GM19452 (cell line): ENCODE data around the gene GALNT1.

Experiments used
- ATAC-seq: cut with Tn5 transposase; IDR thresholded peaks from one replicate; pipeline ENCODE4 v1.9.1; 2021; ENCODE audit not compliant: unreplicated experiment

Gene GALNT1

GRCh38 chr18:35711227-35711626 is 129.7 kb downstream of the GALNT1 start:
- no peak for ATAC-seq

GRCh38 chr18:35713545-35713944 is 132.0 kb downstream of the GALNT1 start:
- ATAC-seq = no peak

- no peak for ATAC-seq
Observed at GRCh38 chr18:35714539-35714938, 133.0 kb downstream of the GALNT1 start.

GRCh38 chr18:35715139-35715538 is 133.6 kb downstream of the GALNT1 start:
- no peak for ATAC-seq

GRCh38 chr18:35716169-35716831 is 134.8 kb downstream of the GALNT1 start:
- no peak for ATAC-seq

GRCh38 chr18:35717182-35717581 is 135.6 kb downstream of the GALNT1 start:
- ATAC-seq = no peak

GRCh38 chr18:35721431-35722081 is 140.0 kb downstream of the GALNT1 start:
- ATAC-seq = no peak

- no peak for ATAC-seq
Observed at GRCh38 chr18:35728676-35729075, 147.1 kb downstream of the GALNT1 start.

- ATAC-seq = no peak
Observed at GRCh38 chr18:35729991-35730668, 148.6 kb downstream of the GALNT1 start.

- ATAC-seq = no peak
Observed at GRCh38 chr18:35730691-35731370, 149.3 kb downstream of the GALNT1 start.

- ATAC-seq = no peak
Observed at GRCh38 chr18:35731701-35732100, 150.2 kb downstream of the GALNT1 start.

- ATAC-seq = no peak
Observed at GRCh38 chr18:35732162-35732561, 150.6 kb downstream of the GALNT1 start.

GRCh38 chr18:35732636-35733035 is 151.1 kb downstream of the GALNT1 start:
- no peak for ATAC-seq

GRCh38 chr18:35733408-35733807 is 151.9 kb downstream of the GALNT1 start:
- ATAC-seq = no peak

GRCh38 chr18:35736696-35737095 is 155.2 kb downstream of the GALNT1 start:
- ATAC-seq = no peak

- no peak for ATAC-seq
Observed at GRCh38 chr18:35739778-35740177, 158.2 kb downstream of the GALNT1 start.

- no peak for ATAC-seq
Observed at GRCh38 chr18:35740656-35741055, 159.1 kb downstream of the GALNT1 start.

- ATAC-seq = no peak
Observed at GRCh38 chr18:35743916-35744315, 162.4 kb downstream of the GALNT1 start.

GRCh38 chr18:35745814-35746213 is 164.3 kb downstream of the GALNT1 start:
- no peak for ATAC-seq

GRCh38 chr18:35746826-35747339 is 165.3 kb downstream of the GALNT1 start:
- no peak for ATAC-seq

- no peak for ATAC-seq
Observed at GRCh38 chr18:35747894-35748472, 166.4 kb downstream of the GALNT1 start.
